Epithelial cell of prostate (primary cell): ENCODE measurements around the gene NEMP1.

Experiments used
- DNase-seq: peaks from one replicate; pipeline ENCODE4 v3.0.0-alpha.2; 2011; ENCODE audit warnings: low read depth, low spot score
- H3K27ac ChIP-seq: fragments of 450-650 bp; 2 replicates; pipeline ENCODE4 v1.5.1; 2017; ENCODE audit warnings: mild to moderate bottlenecking

The NEMP1 gene

DNA sequence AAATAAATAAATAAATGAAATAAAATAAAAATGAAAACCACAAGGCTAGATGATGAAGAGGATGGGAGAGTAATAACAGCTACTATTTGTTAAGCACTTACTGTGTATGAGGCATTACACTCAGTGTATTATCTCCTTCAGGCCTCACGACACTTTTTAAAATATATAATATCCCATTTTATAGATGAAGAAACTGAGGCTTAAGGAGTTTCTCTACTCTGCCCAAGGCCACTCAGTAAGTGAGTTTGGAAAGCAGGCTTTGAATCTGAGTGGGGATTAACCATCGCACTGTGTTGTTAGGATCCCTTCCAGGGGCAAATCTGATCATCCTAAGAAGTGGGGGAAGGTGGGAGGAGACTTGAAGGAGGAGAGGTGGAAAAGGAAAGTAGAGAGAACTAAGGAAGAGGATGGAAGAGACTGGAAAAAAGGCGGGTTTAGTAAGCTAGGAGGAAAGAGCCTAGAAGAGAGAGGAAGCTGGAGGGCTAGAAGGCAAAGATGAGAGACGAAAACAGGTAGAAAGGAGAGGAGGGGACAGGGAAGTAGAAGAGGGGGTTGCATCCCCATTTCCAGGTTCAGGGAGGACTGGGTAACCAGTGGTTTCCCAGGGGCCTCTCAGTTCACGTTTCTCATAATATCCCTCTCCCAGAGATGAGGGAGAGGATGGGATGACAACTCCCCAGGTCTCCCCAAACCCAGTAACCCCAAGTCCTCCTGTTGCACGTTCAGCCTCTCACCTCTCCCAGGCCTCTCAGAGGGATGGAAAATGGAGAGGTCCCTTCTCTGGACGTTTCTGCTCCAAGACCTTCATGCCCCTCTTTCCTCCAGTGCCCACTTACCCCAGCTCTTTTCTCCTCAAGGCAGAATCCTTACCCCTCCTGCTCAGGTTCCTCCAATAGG is 30.9 kb upstream of the NEMP1 start:
- DNase-seq = no peak
- peak overlapping the region; percentile 99 for H3K27ac ChIP-seq

DNA sequence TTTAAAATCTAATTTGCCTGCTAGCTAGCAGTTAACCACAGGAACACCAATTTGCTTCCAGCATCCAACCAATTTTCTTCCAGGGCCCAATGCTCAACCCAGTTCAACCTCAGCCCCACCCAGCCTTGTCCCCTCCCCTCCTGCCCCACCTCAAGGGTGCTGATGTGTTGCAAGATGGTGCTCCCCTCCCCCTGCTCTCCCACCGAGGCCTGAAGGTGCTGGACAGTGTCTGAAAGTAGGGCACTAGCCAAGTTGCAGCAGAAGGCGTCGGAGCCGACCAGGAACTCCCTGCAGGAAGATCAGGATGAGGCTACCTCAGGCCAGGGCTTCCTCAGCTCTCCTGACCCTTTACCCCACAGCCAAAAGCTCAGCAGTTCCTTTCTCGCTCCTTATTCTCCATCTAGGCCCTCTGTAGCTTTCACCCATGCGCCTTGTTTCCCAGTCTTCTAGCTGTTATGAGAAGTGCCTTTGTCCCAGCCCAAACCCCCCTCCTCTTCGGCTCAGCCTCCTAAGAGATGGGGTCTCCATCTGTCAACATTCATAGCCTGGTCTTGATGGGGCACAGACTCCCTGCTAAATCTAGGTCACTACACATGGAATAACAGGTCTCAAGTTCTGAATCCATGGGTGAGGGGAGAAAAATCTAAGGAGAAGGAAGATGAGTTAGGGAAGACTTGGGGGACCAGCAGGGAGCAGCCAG is 29.0 kb upstream of the NEMP1 start:
- no peak overlapping the region for H3K27ac ChIP-seq
- no peak for DNase-seq

DNA sequence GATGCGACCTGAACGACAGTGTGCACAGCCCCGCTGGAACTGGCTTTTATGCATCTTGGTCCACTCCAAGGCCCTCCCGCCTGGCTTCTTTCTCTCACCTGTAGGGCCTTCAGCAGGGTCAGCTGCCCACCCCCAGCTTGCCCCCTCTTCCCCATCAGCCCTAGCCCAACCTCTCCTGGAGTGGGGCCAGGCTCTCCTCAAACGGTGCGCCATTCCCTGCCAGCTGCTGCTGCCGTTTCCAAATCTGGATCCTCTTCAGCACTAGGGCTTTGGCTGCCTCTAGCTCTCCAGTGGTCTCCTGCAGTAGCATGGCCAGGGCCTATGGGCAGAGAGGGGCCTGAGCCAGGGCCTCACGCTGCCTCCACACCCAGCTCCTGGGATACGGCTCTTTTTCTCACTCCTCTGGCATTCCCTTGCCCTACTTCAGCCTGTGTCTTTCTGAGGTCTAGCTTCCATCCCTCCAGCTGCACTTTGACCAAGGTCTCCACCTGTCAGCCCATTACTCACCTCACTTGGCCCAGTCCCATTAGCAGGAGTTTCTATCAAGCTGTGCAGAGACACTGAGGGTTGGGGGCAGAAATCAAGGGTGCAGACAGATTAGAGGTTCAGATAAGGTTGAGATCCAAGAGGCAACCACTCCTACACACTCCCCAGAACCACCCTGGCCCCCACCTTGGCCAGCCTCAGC is 27.6 kb upstream of the NEMP1 start:
- H3K27ac ChIP-seq = no peak overlapping the region

DNA sequence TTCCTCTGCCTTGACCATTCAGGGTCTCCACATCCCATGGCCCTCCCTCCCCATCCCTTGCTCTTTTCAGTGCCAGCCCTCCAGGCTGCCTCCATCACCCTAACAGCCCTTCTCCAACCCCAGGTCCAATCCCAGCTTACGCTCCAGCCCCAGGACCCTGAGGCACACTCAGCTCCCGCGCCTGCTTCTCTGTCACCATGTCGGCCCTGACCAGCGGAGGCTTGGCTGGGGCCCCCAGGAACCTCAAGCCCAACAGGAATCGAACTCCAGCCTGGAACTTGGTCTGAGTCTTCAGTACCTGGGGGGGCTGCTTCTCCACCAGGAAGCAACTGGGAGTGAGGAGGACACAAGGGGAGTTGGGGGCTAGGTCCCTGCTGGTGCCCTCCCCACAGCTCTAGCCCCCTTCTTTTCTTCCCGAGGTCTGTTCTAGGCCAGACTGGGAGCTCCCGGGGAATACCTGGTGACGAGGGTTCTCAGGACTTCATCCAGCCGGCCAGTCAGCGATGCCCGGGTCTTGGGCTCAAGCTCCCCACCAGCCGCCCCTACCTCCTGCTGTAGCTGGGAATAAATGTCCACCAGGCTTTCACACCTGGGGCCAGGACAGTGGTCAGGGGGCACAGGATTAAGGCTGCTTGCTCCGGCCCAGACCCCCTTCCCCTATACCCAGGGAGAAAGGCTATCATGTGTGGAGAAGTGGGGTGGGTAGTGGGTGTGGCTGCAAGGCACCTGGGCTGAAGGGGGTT is 26.6 kb upstream of the NEMP1 start:
- no peak for DNase-seq
- H3K27ac ChIP-seq = no peak overlapping the region

More for the DNA sequence above, 27.6 kb upstream of the NEMP1 start:
- DNase-seq = no peak

DNA sequence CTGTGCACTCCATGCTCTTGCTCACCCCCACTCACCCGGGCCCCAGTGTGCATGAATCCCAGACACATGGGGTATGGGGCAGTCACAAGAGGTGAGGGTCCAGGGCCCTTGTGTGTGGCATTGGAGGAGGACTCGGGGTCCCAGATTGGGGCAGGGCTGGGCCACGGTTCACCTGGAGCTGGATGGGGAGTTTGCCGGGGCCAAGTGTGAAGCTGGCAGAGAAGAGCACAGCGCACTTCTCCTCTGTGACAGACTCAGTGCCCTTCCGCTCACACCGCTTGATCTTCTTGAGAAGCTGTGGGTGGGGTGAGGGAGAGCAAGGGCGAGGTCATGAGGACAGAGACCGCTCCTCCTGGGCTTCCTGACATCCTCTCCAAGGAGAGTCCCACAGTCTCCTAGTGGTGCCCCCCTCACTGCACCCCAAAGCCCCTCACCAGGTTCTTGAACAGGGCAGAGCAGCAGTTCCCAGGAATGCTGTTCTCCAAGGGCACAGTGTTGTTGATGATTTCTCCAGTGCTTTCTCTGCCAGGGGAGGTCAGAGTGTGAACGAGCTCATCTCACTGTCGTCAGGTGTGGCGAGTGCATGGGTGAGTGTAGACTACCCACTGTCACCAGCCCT is 25.8 kb upstream of the NEMP1 start:
- no peak for DNase-seq
- H3K27ac ChIP-seq = no peak overlapping the region

DNA sequence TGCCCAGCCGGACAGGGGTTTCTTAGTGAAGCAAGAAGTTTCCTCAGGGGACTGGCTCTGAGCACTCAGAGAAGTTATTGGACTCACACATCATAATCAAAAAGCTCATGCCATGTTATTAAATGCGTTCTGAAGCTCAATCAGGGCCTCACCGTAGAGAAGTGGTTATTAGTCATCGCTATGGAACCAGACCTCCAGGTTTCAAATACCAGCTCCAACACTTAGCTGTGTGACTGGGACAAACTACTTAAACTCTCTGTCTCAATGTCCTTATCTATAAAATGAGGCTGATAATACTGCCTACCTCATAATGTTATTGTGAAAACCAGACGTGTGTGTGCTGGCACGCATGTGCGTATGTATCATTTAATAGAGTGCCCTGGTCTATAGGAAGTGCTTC is 25.3 kb upstream of the NEMP1 start:
- no peak overlapping the region for H3K27ac ChIP-seq
- no peak for DNase-seq

DNA sequence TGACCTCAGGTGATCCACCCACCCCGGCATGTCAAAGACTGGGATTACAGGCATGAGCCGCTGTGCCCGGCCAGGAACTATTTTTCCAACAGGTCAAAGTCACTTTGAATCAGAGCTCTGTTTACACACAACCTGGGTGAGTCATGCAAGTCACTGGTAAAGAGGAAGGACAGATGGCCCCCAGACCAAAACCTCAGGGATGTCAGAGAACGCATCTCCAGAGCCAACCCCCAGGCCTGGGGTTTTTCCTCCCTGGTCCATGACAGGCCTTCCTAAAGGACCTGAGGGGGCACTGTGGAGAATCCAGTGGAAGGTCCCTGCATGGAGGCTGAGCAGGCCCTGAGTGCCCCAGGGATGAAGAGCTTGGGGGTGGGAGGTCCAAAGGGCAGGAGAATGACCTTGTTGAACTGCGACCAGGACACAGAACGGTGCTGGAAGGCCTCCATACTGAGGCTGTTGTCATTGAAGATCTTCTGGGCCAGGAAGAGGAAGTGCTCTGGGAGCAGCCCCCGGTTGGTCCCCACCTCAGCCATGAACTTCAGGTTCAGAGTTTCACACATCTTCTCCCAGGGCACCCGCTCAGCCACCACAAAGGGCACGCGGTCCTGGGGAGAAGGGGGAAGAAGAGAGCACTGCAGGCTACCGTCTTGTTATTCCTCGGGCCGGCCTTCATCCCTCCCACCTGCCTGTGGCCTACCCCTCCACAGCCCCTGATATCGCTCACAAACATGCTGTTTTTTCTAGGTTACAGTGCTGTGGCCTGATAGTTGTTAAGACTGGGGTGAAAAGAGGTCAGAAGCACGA is 23.5 kb upstream of the NEMP1 start:
- no peak for DNase-seq
- peak overlapping the region; percentile 4 for H3K27ac ChIP-seq

DNA sequence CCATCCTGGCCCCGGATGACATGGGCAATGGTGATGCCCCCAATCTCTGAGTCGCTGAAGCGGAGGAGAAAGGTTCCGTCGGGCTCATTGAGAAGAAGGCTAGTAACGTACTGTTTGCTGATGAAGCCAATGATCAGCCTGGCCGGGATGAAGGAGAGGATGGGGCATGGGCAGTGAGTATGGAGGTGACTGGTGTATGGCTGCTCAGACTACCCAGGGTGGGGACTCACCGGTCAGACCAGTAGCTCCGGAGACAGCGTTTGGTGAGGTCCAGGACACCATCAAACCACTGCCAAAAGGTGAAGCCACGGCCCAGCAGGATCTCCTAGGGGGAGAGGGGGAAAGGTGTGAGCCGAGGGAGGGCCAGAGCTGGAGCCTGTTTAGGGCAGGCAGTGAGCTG is 21.2 kb upstream of the NEMP1 start:
- no peak for DNase-seq
- peak overlapping the region; percentile 78 for H3K27ac ChIP-seq

DNA sequence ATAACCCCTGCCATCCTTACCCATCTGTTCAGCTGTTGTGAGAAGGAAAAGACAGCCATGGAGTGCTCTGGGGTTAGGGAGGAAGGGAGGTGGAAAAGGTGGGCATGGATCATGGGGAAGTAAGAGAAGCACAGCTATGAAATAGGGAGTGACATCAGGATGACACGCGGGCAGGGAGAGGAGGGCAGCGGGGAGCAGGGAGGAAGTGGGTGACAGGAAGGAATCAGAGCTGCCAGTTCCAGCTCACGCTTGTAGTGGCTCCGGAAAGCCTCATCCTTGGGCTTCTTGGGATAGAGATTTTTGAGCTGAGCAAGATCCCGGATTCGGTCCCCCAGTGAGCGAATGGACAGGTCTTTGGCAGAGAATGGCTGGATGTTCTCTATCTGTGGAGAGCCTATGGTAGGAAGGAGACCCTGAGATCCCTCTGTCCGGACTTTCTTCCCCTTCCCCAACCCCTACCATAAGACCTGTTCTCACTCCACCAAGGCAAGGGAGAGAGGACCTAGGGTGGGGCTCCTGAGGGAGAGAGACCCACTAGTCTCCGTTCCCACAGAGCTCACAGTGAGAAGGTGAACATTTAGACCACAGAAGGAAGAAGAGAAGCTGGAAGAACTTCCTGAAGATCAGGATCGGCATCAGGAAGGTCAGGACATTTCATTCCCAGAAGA is 20.6 kb upstream of the NEMP1 start:
- H3K27ac ChIP-seq = peak overlapping the region; percentile 78
- DNase-seq = no peak

DNA sequence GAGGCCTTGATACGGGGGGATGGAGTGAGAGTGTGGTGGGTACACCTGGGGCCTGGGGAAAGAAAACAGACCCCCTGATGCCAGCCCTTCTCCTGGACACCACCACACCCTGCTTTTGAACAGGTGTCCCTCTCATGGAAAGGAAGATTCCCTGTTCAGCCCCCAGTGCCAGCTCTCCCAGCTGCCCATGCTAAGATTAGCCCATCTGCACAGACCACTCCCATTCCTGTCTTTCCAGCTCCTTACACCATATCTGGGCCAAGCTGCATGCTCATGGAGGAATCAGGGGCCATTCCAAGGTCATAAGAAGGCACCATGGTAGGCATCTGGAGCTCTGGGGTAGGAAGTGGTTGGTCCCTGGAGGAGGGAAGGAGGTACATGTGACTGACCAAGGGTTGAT is 20.0 kb upstream of the NEMP1 start:
- H3K27ac ChIP-seq = peak overlapping the region; percentile 78
- no peak for DNase-seq

DNA sequence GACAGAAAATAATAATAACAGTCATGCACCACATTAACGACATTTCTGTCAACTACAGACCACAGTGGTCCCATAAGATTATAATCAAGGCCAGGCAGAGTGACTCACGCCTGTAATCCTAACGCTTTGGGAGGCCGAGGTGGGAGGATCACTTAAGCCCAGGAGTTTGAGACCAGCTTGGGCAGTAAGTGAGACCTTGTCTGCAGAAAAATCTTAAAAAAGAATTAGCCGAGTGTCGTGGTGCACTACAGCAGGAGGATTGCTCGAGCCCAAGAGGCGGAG is 18.9 kb upstream of the NEMP1 start:
- no peak for DNase-seq
- peak overlapping the region; percentile 78 for H3K27ac ChIP-seq

DNA sequence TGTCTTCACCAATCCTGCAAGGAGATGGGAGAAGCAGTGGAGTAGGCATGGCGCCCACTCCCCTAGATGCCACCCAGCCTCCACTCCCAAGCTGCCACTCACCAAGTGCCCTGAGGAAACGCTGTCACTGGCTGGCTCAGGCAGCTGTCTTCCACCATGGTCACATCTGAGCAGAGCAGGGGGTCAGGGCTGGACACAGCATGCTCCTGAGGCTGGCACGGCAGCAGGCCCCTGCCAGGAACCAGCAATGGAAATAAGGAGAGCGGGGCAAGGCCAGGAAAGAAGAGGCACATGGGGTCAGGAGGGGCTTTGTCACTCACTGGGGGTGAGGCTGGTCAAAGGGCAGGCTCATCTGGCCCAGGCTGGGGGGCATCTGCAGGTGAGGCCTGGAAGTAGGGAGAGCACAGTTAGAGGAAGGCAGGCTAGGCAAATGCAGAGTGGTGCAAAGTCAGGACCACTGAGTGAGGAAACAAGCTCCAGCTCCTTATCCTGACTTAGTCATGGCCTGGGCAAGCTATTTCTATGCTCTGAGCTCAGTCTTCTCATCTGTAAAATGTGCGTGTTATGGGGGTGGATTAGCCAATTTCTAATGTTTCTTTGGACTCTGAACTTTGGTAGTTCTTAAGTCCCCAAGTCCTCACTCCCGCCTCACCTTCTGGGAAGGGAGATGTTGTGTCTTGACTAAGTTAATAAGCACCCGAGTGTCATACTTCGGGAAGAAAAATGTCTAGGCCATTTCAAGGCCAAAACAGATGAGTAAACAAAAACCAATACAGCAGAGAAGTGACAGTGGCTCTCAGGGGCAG is 18.4 kb upstream of the NEMP1 start:
- H3K27ac ChIP-seq = peak overlapping the region; percentile 78
- DNase-seq = no peak

DNA sequence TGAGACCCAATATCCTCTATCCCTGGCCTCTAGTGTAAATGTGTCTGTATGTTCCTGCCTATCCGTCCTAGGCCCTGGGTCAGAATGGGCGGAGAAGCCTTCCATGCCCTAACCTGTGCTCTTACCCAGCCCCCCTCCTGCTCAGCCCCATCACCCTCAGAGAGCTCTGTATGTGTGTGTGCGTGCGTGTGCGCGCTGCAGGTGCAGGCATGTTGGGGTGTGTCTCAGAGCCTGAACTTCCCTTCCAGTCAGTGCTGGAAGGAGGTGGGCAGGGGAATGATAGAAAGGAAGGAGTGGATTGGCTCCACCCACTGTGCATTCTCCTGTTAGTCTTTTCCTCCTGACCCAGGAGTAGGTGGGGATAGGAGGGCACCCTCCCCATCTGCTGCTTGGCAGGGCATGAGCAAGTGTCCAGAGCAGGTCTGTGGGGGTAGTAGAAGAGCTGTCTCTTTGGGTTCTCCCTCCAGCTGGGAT is 17.5 kb upstream of the NEMP1 start:
- DNase-seq = peak; percentile 99
- H3K27ac ChIP-seq = peak overlapping the region; percentile 78

DNA sequence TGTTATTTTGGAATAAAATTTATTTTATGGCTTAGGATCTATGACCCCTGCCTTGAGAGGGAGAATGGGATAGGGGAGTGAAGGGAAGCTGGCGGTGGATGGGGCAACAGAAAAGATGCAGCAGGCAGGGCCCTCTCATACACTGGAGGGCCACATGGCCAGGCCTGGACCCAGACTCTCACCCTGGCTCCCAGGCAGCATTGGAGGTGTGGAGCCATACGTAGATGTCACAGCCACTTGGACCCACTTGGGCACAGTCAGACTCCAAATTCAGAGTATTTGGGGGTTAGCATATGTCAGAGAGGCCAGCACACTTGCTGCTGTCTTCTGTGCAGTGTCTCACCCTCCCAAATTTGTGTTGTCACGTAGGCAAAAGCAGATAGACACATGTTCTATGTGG is 16.8 kb upstream of the NEMP1 start:
- H3K27ac ChIP-seq = peak overlapping the region; percentile 78
- no peak for DNase-seq

DNA sequence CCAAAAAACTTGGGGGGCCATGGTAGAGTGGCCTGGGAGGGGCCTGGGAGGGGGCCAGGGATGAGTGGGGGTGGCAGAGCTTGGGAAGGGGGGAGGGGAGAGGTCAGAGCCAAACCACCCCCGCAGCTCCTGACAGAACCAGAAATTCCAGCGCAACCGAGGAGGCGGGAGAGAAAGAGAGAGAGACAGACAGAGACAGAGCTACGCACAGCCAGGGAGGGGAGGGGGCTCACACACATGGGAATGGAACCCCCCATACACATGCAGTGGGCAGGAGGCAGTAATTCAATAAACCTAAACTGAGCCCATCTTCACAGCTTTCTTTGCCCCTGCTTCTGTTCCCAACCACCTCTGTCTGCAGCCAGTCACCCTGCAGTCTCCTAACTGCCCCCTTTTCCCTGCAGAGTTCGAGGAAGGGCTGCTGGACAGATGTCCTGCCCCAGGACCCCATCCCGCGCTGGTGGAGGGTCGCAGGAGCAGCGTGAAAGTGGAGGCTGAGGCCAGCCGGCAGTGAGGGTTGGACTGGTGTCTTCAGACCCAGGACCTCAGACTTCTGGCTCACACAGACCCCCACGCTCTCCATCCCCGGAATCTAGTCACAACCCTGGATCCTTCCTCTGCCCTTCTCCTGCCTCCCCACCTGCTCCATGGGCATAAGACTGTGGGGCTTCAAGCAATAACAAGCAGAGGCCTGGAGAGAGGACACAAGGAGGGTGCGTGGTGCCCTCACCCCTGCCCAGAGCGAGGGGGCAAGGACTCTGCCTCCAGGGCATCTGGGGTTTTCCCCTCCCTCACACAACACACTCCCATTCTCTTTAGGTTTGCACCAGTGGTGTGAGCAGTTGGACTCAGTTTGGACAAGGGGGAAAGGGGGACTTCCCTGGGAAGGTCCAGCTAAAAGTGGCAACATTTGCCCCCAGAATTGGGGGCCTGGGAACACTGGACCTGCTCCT is 15.9 kb upstream of the NEMP1 start:
- peak overlapping the region; percentile 78 for H3K27ac ChIP-seq
- DNase-seq = no peak

DNA sequence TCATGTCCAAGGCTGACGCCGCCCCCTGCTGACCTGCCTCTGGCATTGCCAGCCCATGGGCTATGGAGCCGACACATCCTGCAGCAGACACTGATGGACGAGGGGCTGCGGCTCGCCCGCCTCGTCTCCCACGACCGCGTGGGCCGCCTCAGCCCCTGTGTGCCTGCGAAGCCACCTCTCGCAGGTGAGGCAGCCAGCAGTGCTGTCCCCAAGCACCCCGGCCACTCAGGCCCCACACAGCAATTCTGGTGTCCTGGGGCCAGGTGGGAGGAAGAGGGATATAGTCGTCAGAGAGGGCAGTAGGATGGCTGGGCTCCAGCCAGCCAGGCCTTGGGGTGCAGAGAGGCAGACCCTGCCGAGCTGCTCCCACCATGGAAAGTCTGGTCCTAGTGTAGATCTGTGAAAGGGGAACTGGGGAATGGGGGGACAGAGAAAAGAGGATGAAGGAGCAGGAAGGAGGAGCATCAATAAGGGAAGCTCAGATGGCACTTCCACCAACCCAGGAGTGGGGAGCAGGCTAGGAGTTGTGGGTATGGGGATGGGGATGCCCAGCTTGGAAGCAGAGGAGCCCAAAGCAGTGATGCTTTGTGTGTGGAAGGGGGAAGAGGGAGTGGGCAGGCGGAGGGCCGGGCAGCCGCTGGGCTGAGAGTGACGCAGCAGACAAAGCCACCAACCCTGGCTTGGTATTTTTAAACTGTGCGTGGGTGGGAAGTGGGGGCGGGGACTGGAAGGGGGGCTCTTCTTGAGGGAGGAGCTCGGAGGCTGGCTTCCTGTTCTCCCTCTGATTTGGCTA is 15.0 kb upstream of the NEMP1 start:
- no peak for DNase-seq
- peak overlapping the region; percentile 78 for H3K27ac ChIP-seq
